HG03103 (cell line): ENCODE results near the gene ZNF273.
"Not testable (repeated sequence)": the region's sequence is repeated elsewhere in the genome, so short reads cannot be mapped to it uniquely, and the experiment has no call there.

Source experiments
- ATAC-seq: cut with Tn5 transposase; IDR thresholded peaks from one replicate; pipeline ENCODE4 v1.9.1; 2021; ENCODE audit warnings: low read depth; ENCODE audit not compliant: unreplicated experiment

ZNF273 gene

GRCh38 chr7:64888901-64889685 is 14.0 kb upstream of the ZNF273 start:
- no peak for ATAC-seq

GRCh38 chr7:64889686-64890162 is 13.3 kb upstream of the ZNF273 start:
- ATAC-seq: no peak

- not testable (repeated sequence) for ATAC-seq
Measured at GRCh38 chr7:64890273-64890672, 12.8 kb upstream of the ZNF273 start.

GRCh38 chr7:64890761-64891362 is 12.2 kb upstream of the ZNF273 start:
- ATAC-seq: no peak

DNA sequence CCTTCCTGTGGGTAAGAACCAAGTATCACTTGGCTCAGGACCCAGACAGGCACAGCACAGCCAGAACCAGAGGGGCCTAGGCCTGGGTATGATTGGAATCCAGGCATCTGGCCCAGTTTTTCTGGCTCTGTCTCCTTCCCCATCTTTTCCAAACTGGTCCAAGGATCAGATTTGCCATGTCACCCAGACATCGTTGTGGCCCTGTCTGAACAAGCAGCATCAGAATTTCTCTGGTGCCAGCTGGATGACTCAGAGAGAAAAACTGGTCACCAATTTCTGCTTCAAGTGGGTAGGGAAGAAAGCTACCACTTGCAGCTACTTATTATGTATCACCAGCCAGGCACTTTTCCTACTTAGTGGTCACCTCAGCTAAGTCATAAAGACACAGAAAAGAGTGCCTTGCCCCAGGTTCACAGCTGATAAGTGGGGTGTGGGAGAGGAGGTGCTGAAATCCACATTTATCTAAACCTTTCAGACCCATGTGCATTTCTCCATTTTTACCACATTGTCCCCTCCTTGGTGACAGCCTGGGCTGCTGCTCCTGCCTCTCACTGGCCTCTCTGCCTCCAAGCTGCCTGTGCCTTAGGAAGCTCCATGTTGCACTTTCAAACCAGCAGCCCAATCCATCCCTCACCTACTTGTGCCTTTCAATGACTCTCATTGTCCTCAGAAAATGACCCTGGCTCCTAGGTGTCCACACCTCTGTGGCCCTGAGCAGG is 11.6 kb upstream of the ZNF273 start:
- not testable (repeated sequence) for ATAC-seq

DNA sequence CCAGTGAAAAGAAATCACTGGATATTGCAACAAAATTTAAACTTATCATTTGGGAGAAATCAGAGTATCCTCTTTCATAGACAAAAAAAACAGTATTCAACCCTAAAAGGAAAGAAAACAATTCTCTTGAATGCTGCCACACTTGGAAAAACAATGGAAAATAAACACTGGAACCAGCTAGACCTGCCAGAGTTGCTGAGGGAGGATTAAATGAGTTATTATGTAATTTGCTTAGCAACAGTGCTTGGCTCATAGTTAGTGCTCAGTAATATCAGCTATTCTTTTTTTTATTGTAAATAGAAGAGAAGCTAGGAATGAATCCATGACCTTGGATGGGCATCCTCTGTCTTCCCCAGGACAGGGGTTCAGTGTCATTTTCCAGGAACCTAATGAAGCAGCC is 11.0 kb upstream of the ZNF273 start:
- no peak for ATAC-seq

- no peak for ATAC-seq
Measured at GRCh38 chr7:64892666-64893309, 10.3 kb upstream of the ZNF273 start.

- no peak for ATAC-seq
Measured at GRCh38 chr7:64893401-64893800, 9.7 kb upstream of the ZNF273 start.

DNA sequence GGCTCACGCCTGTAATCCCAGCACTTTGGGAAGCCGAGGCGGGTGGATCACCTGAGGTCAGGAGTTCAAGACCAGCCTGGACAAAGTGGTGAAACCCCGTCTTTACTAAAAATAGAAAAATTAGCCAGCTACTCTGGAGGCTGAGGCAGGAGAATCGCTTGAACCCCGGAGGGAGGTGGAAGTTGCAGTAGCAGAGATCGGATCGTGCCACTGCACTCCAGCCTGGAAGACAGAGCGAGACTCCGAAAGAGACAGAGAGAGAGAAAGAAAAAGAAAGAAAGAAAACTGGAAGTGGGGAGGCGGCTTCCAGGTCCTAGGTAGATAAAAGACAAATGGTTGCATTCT is 640 bp upstream of the ZNF273 start:
- not testable (repeated sequence) for ATAC-seq

DNA sequence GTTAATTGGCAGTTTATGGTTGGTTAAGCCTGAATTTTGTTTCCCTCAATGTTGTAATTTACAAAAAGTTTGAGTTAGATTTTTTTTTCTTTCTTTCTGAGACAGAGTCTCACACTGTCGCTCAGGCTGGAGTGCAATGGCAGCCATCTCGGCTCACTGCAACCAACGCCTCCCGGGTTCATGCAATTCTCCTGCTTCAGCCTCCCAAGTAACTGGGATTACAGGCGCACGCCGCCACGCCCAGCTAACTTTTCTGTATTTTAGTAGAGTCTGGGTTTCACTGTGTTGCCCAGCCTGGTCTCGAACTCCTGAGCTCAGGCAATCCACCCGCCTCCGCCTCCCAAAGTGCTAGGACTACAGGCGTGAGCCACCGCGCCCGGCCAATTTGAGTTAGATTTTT is 935 bp downstream of the ZNF273 start:
- ATAC-seq: no peak

- ATAC-seq: no peak
Measured at GRCh38 chr7:64905133-64905532, 2.1 kb downstream of the ZNF273 start.

GRCh38 chr7:64905547-64905946 is 2.5 kb downstream of the ZNF273 start:
- no peak for ATAC-seq

GRCh38 chr7:64907641-64908326 is 4.7 kb downstream of the ZNF273 start:
- ATAC-seq: no peak

- no peak for ATAC-seq
Measured at GRCh38 chr7:64908358-64908757, 5.3 kb downstream of the ZNF273 start.

GRCh38 chr7:64914557-64914956 is 11.5 kb downstream of the ZNF273 start:
- ATAC-seq: no peak

- ATAC-seq: not testable (repeated sequence)
Measured at GRCh38 chr7:64915301-64915700, 12.2 kb downstream of the ZNF273 start.

DNA sequence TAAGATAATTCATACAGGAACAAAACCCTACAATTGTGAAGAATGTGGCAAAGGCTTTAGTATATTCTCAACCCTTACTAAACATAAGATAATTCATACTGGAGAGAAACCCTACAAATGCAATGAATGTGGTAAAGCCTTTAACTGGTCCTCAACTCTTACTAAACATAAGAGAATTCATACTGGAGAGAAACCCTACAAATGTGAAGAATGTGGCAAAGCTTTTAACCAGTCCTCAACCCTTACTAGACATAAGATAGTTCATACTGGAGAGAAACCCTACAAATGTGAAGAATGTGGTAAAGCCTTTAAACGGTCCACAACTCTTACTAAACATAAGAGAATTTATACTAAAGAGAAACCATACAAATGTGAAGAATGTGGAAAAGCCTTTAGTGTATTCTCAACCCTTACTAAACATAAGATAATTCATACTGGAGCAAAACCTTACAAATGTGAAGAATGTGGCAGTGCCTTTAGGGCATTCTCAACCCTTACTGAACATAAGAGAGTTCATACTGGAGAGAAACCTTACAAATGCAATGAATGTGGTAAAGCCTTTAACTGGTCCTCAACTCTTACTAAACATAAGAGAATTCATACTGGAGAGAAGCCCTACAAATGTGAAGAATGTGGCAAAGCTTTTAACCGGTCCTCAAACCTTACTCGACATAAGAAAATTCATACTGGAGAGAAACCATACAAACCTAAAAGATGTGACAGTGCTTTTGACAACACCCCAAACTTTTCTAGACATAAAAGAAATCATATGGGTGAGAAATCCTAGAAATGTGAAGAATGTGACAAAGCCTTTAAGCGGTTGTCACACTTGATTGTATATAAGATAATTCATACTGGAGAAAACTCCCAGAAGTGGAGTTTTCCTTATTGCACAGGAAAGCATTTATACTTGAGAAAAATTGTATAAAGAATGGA is 25.4 kb downstream of the ZNF273 start:
- ATAC-seq: not testable (repeated sequence)

GRCh38 chr7:64934478-64934877 is 31.4 kb downstream of the ZNF273 start:
- no peak for ATAC-seq

DNA sequence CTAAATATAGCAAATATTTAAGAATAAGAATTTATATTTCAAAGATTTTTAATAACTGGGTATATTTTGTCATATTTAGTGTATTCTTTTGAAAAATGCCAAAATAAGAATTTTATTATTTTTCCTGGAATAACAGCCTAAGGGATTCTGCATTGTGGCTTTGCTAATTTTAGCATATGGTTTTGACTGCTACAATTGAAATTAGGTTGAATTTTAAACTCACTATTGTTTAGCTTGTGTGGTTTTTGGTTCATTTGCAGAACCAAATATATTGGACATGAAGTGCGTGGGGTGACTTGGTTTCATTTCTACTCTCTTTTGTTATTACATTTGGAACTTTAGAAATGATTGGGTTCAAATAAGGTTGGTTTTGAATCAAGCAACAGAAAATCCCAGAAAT is 35.5 kb downstream of the ZNF273 start:
- no peak for ATAC-seq
